Keratinocyte (primary cell): ENCODE measurements around the gene MYOM1.

ENCODE experiments used
- EZH2 ChIP-seq: IDR thresholded peaks from one replicate; pipeline ENCODE4 v1.6.1; 2012; ENCODE audit warnings: inconsistent platforms, mild to moderate bottlenecking, low read length, moderate library complexity
- TF ChIP-seq, protein P1 (sequence below), 3 experiments: IDR thresholded peaks in 1 of 3; conservative IDR thresholded peaks in 1 of 3; optimal IDR thresholded peaks in 1 of 3; 2 replicates in 2 of 3; 3 replicates in 1 of 3; pipeline versions ENCODE3 to v1.5.1; 2011; ENCODE audit warnings: low read length in 3 of 3, mild to moderate bottlenecking in 3 of 3, moderate library complexity in 2 of 3, control low read depth in 1 of 3, inconsistent platforms in 1 of 3; ENCODE audit not compliant: insufficient read depth in 2 of 3; ENCODE audit errors: extremely low read depth in 1 of 3

DNA sequence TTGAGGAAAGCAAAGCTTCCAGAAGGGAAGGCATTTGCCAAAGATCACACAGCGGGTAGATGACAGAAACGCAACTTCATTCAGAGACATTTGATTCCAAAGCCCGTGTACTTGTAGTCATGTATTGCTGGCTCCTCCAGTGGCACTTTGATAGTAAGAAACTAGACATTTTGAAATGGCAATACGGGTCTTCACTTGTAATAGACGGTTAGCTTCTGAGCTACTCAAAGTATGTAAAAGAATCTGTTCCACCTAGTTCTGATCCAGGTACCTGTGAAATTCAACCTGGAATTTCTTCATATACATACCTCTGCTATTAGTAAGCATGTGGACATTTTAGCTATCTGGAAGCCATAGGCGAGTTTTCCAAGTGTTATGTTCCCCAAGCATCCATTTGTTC is 1.7 kb upstream of the MYOM1 start:
- TF ChIP-seq, protein P1, sequence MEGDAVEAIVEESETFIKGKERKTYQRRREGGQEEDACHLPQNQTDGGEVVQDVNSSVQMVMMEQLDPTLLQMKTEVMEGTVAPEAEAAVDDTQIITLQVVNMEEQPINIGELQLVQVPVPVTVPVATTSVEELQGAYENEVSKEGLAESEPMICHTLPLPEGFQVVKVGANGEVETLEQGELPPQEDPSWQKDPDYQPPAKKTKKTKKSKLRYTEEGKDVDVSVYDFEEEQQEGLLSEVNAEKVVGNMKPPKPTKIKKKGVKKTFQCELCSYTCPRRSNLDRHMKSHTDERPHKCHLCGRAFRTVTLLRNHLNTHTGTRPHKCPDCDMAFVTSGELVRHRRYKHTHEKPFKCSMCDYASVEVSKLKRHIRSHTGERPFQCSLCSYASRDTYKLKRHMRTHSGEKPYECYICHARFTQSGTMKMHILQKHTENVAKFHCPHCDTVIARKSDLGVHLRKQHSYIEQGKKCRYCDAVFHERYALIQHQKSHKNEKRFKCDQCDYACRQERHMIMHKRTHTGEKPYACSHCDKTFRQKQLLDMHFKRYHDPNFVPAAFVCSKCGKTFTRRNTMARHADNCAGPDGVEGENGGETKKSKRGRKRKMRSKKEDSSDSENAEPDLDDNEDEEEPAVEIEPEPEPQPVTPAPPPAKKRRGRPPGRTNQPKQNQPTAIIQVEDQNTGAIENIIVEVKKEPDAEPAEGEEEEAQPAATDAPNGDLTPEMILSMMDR (optimal IDR thresholded peaks at IDR 0.05 in 1 of 3, IDR thresholded peaks at IDR 0.05 in 1 of 3, conservative IDR thresholded peaks at IDR 0.05 in 1 of 3; ENCODE audit: extremely low read depth in 1 of 3, insufficient read depth in 2 of 3, low read length in 3 of 3) = no peak
- TF ChIP-seq EZH2 = no peak
